Activated naive CD4-positive, alpha-beta T cell treated with anti-CD3 and anti-CD28 coated beads, Interleukin-2, amount 50 U/mL, for 24 hours (primary cell): ENCODE data around the gene SPIRE1.
"Not testable (repeated sequence)": the region's sequence is repeated elsewhere in the genome, so short reads cannot be mapped to it uniquely, and the experiment has no call there.

Experiments
- H3K27ac Mint-ChIP-seq: one replicate; pipeline ENCODE4 v1.8.0; 2021; ENCODE audit warnings: mild to moderate bottlenecking, mixed read lengths
- H3K27me3 Mint-ChIP-seq: one replicate; pipeline ENCODE4 v1.8.0; 2021; ENCODE audit warnings: mixed read lengths
- H3K36me3 Mint-ChIP-seq: one replicate; pipeline ENCODE4 v1.8.0; 2021; ENCODE audit warnings: mixed read lengths
- H3K4me1 Mint-ChIP-seq: one replicate; pipeline ENCODE4 v1.8.0; 2021; ENCODE audit warnings: mixed read lengths
- H3K4me3 Mint-ChIP-seq: one replicate; pipeline ENCODE4 v1.8.0; 2021; ENCODE audit warnings: mild to moderate bottlenecking, mixed read lengths
- H3K9me3 Mint-ChIP-seq: one replicate; pipeline ENCODE4 v1.8.0; 2021; ENCODE audit warnings: mixed read lengths

SPIRE1 gene

DNA sequence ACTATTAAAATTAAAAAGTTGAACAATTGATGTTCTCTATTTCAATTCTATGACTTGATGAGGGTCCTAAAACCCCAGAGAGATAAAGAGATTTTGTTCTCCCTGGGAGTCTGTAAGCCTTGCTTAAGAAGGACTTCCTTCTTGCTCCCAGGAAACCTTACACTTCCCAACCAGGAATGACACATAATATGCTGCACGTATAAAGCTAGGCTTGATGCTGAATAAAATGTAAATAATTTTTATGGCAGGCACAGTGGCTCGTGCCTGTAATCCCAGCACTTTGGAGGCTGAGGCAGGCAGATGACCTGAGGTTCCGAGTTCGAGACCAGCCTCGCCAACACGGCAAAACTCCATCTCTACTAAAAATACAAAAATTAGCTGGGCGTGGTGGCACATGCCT is 27.8 kb downstream of the SPIRE1 start:
- no peaks in the 10 kb centered on the region for H3K9me3 Mint-ChIP-seq
- H3K27me3 Mint-ChIP-seq: peaks cover 4% of the 10 kb centered on the region
- H3K4me3 Mint-ChIP-seq: no peak overlapping the region
- H3K36me3 Mint-ChIP-seq: peaks cover 2% of the 10 kb centered on the region
- no peak overlapping the region for H3K27ac Mint-ChIP-seq
- H3K4me1 Mint-ChIP-seq: no peaks in the 10 kb centered on the region

DNA sequence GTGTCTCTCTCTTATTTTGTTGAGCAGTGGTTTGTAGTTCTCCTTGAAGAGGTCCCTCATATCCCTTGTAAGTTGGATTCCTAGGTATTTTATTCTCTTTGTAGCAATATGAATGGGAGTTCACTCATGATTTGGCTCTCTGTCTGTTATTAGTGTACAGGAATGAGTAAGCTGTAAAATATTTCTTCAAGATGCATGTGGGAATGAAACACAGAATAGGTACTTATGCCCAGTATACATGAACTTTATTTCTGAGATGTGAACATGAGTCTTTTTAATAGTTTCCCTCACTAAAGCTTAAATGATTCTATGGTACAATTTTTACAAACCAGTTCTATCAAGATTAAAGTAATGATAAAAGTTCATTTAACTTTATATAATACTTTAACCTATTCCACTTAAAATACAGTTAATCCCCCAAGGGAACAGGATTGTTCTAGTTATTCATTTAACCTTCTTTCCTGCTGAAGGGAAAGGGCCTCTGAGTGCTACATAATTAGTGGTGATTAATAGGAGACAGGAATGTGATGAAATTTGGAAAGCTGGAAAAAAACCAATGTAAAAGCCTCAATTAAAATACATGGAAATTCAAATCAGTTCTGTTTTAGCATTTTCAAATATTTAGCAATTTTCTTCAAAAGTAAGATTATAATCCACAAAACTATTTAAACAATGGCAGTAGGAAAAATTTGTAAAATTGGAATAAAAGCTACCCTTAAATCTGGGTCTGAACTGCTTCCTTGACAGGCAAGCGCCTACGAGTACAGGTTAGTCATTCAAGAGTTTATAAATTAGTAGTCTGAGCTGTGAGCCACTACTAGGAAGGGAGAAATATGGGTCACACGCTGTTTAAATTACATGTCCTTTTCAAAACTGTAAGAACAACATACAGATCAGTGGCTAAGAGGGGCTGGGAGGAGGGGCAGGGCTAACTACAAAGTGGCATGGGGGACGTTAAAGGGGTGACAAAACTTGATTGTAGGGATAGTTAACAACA is 28.9 kb downstream of the SPIRE1 start:
- H3K9me3 Mint-ChIP-seq: no peaks in the 10 kb centered on the region
- H3K36me3 Mint-ChIP-seq: peaks cover 2% of the 10 kb centered on the region
- H3K27me3 Mint-ChIP-seq: peaks cover 4% of the 10 kb centered on the region
- H3K27ac Mint-ChIP-seq: no peak overlapping the region
- H3K4me1 Mint-ChIP-seq: no peaks in the 10 kb centered on the region
- no peak overlapping the region for H3K4me3 Mint-ChIP-seq

DNA sequence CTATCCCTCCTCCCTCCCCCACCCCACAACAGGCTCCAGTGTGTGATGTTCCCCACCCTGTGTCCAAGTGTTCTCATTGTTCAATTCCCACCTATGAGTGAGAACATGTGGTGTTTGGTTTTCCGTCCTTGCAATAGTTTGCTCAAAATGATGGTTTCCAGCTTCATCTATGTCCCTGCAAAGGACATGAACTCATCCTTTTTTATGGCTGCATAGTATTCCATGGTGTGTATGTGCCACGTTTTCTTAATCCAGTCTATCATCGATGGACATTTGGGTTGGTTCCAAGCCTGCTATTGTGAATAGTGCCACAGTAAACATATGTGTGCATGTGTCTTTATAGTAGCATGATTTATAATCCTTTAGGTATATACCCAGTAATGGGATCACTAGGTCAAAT is 30.7 kb downstream of the SPIRE1 start:
- not testable (repeated sequence) for H3K9me3 Mint-ChIP-seq, H3K27me3 Mint-ChIP-seq, H3K4me3 Mint-ChIP-seq, H3K4me1 Mint-ChIP-seq, H3K36me3 Mint-ChIP-seq, H3K27ac Mint-ChIP-seq

DNA sequence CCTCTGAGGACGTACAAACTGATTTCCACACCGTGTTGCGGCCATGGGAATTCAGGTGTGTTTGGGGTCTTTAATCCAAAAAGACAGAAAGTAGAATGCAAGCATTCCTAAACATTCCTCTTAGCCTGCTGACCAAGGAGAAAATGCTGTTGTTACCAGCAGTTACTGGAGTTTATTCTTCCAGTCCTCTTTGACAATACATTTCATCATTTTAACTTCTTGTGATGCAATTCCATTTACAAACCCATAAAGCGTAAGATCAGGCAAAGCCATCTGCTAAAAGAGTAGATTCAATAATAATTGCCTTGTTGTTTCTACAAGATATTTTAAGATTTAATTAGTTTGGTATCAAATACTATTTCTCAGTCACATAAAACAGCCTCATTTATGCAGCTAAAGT is 32.7 kb downstream of the SPIRE1 start:
- no peaks in the 10 kb centered on the region for H3K36me3 Mint-ChIP-seq
- no peak overlapping the region for H3K27ac Mint-ChIP-seq
- no peaks in the 10 kb centered on the region for H3K4me1 Mint-ChIP-seq
- H3K9me3 Mint-ChIP-seq: no peaks in the 10 kb centered on the region
- peaks cover 7% of the 10 kb centered on the region for H3K27me3 Mint-ChIP-seq
- no peak overlapping the region for H3K4me3 Mint-ChIP-seq

DNA sequence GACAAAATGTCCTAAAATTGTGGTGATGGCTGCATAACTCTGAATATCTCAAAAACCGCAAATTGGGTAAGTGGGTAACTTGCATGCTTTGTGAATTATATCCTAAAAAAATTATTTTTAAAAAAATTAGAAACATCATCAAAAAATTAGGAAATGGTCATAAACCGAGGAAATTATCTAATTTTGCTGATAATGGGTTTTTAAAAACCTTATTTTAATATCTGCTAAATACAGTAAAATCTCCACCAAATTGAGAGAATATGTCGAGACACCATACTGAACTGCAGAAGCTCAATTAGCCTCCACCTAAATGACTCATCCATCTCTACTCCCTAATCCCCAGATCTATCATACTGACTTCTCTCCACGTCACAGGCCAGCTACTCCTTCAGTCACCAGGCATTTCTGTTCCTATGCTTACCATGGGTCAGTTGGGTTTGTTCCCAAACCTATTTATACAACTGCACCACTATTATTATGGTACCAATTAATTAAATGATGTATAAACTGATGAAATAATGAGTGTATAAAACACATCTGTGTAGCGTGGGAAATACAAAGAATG is 36.1 kb downstream of the SPIRE1 start:
- Mint-ChIP-seq H3K27ac (no peak overlapping the region), H3K36me3 (no peaks in the 10 kb centered on the region), H3K4me1 (no peaks in the 10 kb centered on the region), H3K27me3 (peaks cover 4% of the 10 kb centered on the region), H3K9me3 (no peaks in the 10 kb centered on the region), H3K4me3 (no peak overlapping the region)

DNA sequence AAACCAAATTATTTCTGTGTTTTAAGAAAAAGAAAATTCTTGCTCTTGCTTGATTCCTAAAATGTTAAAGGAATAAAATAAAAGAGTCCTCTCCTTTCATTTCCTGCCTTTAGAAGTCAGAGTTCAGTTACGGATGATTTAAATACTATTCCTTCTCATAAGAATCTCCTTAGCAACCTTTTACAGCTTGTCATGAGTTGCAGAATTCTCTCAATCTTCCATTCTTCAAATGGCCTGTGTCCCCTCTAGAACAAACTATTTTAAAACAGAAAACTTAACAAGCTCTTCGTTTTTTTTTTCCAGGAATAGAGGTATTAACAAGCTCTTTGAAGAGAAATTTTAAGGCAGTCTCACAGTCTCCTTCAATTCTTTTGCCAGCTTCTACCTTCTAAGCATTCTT is 42.2 kb downstream of the SPIRE1 start:
- no peaks in the 10 kb centered on the region for H3K36me3 Mint-ChIP-seq
- no peak overlapping the region for H3K4me3 Mint-ChIP-seq
- H3K27ac Mint-ChIP-seq: no peak overlapping the region
- no peaks in the 10 kb centered on the region for H3K4me1 Mint-ChIP-seq
- H3K9me3 Mint-ChIP-seq: no peaks in the 10 kb centered on the region
- peaks cover 2% of the 10 kb centered on the region for H3K27me3 Mint-ChIP-seq

DNA sequence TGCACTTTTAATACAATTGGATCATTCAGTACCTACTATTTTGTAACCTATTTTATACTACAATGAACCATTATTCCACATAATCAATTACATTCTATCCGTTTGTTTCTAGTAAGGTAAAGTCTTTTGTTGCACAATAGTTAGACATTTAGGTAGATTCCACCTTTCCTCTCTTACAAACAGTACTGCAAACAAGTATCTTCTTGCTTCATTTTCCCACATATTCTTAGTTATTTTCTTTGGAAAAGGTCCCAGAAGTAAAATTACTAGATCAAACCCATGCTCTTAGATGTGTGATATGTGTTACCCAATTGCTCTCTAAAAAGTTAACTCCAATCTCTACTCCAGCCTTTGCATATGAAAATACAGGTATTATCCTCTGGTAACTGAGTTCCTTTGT is 49.6 kb downstream of the SPIRE1 start:
- H3K36me3 Mint-ChIP-seq: no peaks in the 10 kb centered on the region
- H3K4me1 Mint-ChIP-seq: no peaks in the 10 kb centered on the region
- H3K27ac Mint-ChIP-seq: no peak overlapping the region
- no peak overlapping the region for H3K4me3 Mint-ChIP-seq
- H3K9me3 Mint-ChIP-seq: no peaks in the 10 kb centered on the region
- no peaks in the 10 kb centered on the region for H3K27me3 Mint-ChIP-seq

DNA sequence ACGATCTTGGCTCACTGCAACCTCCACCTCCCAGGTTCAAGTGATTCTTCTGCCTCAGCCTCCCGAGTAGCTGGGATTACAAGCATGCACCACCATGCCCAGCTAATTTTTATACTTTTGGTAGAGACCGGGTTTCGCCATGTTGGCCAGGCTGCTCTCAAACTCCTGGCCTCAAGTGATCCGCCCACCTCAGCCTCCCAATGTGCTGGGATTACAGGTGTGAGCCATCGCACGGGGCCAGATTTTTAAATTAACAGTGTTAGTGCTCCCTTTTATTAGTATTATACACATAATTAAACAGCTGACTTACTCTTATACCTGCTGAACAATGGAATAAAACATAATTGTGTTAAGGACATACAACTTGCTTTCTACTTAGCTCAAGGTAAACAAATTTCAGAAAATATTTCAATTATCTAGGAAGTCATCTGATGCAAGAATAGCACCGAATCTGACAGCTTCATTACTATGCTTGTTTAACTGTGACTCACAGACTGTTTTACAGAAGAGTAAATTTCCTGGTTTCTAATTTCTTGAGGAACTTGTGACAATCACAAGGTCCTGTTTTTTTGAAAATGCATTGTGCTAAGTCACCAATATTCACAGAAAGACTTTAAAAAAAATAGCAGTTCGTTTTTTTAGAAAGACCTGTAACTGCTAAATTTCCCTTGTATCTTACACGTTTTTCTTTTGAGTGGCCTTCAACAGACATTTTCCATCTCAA is 51.2 kb downstream of the SPIRE1 start:
- no peak overlapping the region for H3K27ac Mint-ChIP-seq
- no peak overlapping the region for H3K4me3 Mint-ChIP-seq
- H3K4me1 Mint-ChIP-seq: no peaks in the 10 kb centered on the region

DNA sequence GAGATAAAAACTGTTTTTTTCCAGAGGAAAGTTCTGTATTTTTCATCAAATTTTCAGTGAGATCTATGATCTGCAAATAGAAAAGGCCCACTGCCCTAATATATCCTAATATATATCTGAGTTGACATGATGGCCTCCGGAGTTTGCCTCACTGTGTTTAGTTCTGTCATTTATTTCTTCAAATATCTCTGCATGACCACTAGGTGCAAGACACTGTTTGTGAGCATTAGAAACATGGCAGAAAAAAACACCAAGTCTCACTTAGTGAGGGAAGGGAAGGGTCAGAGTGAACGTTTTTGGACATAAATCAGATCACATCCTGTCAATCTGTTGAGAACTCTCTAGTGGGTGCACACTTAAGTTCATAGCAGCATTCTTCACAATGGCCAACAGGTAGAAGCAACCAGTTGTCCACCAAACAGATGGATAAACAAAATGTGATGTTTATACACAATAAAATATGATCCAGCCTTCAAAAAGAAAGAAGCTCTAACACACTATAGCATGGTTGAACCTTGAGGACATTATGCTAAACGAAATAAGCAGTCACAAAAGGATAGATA is 53.4 kb downstream of the SPIRE1 start:
- no peaks in the 10 kb centered on the region for H3K9me3 Mint-ChIP-seq
- H3K4me1 Mint-ChIP-seq: no peaks in the 10 kb centered on the region
- H3K27me3 Mint-ChIP-seq: no peaks in the 10 kb centered on the region
- no peak overlapping the region for H3K27ac Mint-ChIP-seq
- no peaks in the 10 kb centered on the region for H3K36me3 Mint-ChIP-seq
- no peak overlapping the region for H3K4me3 Mint-ChIP-seq

More for the DNA sequence above, 51.2 kb downstream of the SPIRE1 start:
- Mint-ChIP-seq H3K36me3 (no peaks in the 10 kb centered on the region), H3K9me3 (no peaks in the 10 kb centered on the region), H3K27me3 (no peaks in the 10 kb centered on the region)

DNA sequence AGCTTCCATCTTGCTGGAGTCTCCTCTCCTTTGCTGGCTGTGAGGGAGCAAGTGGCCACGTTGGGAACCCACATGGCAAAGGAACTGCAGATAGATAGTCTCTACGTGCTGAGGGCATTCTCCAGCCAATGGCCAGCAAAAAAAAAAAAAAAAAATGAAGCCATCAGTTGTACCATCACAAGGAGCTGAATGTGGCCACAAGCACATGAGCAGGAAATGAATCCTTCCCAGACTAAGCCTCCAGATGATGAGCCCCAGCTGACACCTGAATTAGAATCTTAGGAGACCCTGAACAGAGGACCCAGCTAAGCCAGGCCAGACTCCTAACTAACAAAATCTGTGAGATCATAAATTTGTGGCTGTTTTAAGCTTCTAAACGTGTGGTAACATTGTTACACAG is 57.9 kb downstream of the SPIRE1 start:
- no peaks in the 10 kb centered on the region for H3K27me3 Mint-ChIP-seq
- peaks cover 14% of the 10 kb centered on the region for H3K4me1 Mint-ChIP-seq
- no peak overlapping the region for H3K27ac Mint-ChIP-seq
- H3K4me3 Mint-ChIP-seq: no peak overlapping the region
- H3K36me3 Mint-ChIP-seq: no peaks in the 10 kb centered on the region
- no peaks in the 10 kb centered on the region for H3K9me3 Mint-ChIP-seq

DNA sequence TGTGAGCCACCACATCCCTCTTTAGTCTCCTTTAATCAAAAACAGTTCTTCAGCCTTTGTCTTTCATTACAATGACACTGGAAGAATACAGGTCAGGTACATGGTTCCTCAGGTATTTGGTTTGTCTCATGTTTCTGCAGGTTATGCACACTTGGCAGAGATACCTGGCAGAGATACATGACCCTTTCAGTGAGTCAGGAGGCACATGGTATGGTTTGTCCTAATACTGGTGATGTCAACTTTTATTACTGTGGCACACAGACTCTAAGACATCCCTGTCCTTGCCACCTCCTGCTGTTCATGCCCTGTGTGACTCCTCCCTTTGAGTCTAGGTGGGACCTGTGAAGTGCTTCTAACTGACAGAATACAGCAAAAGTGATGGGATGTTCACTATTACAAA is 58.4 kb downstream of the SPIRE1 start:
- no peaks in the 10 kb centered on the region for H3K27me3 Mint-ChIP-seq

DNA sequence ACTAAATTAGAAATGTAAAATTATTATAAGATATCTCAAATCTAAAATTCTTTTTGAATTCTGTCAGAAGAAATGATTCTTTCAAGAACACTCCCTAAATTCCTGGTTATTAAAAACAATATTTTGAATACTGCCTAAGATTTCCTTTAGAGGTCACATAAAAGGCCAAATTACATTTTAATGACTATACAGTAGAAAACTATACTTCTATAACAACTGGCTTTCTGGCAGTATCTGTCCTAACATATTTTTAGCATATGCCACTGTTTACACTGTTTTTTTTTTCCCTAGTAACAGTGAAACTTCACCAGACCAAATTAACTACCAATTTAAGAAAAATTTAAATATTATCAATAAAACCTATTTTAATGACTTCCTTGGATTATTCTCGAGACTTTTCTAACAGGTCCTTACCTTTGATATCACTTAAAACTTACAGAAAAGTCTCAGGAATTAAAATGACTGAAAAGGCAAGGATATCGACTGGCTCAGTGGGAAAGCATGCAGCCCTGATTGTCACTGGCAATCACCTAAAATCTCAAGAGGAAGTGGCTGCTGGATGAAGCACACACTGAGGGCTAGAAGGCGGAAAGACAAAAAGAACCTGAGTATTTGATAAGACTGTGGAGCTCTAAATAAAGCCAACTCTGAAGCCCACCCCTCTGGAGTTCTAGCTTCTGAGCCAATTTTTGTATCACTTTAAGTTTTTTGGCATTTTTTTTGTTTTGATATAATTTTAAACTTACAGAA is 59.6 kb downstream of the SPIRE1 start:
- H3K27ac Mint-ChIP-seq: no peak overlapping the region
- H3K36me3 Mint-ChIP-seq: no peaks in the 10 kb centered on the region
- no peaks in the 10 kb centered on the region for H3K9me3 Mint-ChIP-seq
- no peak overlapping the region for H3K4me3 Mint-ChIP-seq
- H3K4me1 Mint-ChIP-seq: peaks cover 14% of the 10 kb centered on the region
- no peaks in the 10 kb centered on the region for H3K27me3 Mint-ChIP-seq

More for the DNA sequence above, 58.4 kb downstream of the SPIRE1 start:
- Mint-ChIP-seq H3K9me3 (no peaks in the 10 kb centered on the region), H3K4me1 (peaks cover 14% of the 10 kb centered on the region), H3K4me3 (no peak overlapping the region), H3K36me3 (no peaks in the 10 kb centered on the region), H3K27ac (no peak overlapping the region)

DNA sequence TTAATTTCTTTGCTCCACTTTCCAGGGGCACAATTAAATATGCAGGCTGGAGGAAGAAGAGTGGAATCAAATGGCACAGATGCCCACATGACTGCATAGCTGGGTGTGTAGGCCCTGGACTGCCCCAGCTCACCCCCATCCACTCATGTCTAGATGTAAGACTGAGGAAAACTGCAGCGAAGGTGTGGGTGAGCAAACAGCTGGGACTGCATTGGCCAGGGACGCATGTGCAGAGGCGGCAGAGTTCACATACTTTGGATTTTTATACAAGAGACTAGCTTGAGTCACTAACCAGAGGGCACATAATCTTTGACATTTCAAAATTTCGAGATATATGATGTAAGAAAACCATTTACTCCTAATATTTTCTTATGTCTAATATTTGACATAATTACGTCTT is 60.1 kb downstream of the SPIRE1 start:
- Mint-ChIP-seq H3K27ac (peak overlapping the region; percentile 2), H3K9me3 (no peaks in the 10 kb centered on the region), H3K36me3 (no peaks in the 10 kb centered on the region), H3K4me1 (peaks cover 14% of the 10 kb centered on the region), H3K27me3 (no peaks in the 10 kb centered on the region), H3K4me3 (no peak overlapping the region)

DNA sequence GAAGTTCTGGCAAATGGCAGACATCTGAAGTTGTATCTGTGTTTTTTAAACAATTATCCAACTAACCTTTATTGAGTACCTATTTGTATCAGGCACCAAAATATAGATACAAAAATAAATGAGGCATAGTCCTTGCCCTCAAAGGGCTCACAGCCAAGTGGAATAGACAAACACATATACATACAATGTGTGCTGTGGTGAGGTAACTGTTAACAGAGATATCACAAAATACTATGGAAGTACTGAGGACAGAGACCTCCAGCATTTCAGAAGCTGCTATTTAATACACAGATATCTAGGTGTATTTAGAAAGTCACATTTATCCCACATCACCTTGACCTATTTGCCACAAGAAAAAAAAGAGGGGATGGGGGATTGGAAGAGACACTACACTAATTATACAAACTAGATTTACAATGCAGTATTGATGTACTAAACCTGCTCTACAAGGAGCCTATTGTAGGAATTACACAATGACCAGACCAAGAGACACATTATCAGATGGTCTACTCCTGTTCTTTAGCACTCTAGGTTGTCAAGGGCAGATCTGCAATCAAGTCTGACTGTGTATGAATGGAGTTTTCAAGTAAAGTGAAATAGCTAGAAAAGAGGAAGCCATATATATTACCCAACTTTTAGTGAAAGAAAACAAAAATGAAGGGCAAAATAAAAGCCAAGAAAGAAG is 62.2 kb downstream of the SPIRE1 start:
- Mint-ChIP-seq H3K27me3 (no peaks in the 10 kb centered on the region), H3K4me1 (peaks cover 14% of the 10 kb centered on the region), H3K4me3 (no peak overlapping the region), H3K27ac (no peak overlapping the region), H3K9me3 (no peaks in the 10 kb centered on the region), H3K36me3 (no peaks in the 10 kb centered on the region)

DNA sequence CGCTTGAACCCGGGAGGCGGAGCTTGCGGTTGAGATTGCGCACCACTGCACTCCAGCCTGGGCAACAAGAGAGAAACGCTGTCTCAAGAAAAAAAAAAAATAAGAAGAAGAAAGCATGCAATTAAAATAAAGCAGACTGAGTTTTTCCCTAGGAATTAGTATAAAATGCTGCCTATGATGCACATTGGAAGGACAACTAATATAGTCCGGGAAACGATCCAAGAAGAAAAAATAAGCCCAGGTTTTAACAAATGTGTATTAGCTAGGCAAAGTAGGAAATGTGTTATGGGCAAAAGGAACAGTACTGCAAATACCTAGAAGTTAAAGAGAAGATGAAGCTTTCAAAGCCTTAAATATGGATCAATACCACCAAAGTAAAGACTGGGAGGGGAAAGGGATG is 64.0 kb downstream of the SPIRE1 start:
- Mint-ChIP-seq H3K27me3 (no peaks in the 10 kb centered on the region), H3K4me1 (peaks cover 14% of the 10 kb centered on the region), H3K27ac (no peak overlapping the region), H3K4me3 (no peak overlapping the region), H3K36me3 (no peaks in the 10 kb centered on the region), H3K9me3 (no peaks in the 10 kb centered on the region)
